ENCODE measurements around the gene KREMEN2.

Gene KREMEN2, protein sequence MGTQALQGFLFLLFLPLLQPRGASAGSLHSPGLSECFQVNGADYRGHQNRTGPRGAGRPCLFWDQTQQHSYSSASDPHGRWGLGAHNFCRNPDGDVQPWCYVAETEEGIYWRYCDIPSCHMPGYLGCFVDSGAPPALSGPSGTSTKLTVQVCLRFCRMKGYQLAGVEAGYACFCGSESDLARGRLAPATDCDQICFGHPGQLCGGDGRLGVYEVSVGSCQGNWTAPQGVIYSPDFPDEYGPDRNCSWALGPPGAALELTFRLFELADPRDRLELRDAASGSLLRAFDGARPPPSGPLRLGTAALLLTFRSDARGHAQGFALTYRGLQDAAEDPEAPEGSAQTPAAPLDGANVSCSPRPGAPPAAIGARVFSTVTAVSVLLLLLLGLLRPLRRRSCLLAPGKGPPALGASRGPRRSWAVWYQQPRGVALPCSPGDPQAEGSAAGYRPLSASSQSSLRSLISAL

DNA sequence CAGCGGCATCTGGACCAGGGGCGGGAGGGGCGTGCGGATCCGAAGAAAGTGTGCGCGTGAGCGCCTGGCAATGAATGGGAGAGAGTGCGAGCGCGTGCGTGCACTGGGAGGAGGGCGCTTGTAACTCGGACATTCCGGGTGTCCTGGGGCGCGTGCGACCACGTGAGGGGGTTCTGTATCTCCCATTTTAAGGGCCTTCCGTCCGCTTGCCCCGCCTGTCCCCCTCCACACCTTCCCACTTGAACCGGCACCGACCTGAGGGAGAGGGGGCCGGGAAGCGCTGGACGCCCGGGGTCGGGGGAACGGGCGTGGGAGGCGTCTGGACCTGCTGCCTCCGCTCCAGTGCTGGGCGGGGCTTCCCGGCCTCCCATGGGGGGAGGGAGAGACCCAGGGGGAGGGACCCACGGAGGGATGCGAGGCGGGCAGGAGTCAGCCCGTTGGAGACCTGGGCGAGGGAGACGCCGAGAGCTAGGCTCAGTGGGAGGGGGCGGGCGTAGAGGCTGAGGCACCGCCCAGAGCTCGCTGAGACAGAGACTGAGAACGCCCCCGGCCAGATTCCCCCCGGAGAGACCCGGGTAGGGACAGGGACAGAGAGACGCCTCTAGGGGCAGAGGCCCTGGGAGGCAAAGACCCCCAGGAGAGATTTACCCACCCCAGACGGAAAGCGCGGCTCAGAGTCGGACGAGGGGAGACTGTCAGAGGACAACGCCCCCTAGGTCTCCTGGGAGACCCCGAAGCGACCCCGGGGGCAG is at the start of gene KREMEN2:
Gene KREMEN2, plus strand, starts transcription at position 553 of the 752 bp plus-strand sequence. CDS start 246 bp downstream, outside the sequence.
- peaks cover 0 to 7% (median 0%) of the 10 kb centered on the region in 11 experiments; a peak in 2 of 22 replicates for H3K36me3 ChIP-seq
- peaks cover 0 to 33% (median 17%) of the 10 kb centered on the region in 11 experiments; a peak in 14 of 22 replicates for H3K27me3 ChIP-seq
- no peaks in the 10 kb centered on the region for H3K9me3 ChIP-seq (replicated peaks in 1 of 11)
- H3K4me2 ChIP-seq: peak within 1 kb of the TSS; percentile 94 to 100 (median 99)
- TF ChIP-seq Cebpa-rat (IDR thresholded peaks at IDR 0.05): no peak
- H3K4me3 ChIP-seq: peak within 1 kb of the TSS; percentile 52 to 74 (median 66)
- H3K9ac ChIP-seq: peak within 1 kb of the TSS; percentile 43 to 78 (median 66); a peak in 20 of 22 replicates
- H3K27ac ChIP-seq: peak within 1 kb of the TSS in 8 of 11 experiments; percentile 10 to 58 (median 42); a peak in 12 of 22 replicates
- peaks cover 0 to 65% (median 24%) of the 10 kb centered on the region in 11 experiments; a peak in 15 of 22 replicates for H4K20me1 ChIP-seq
- H3K4me1 ChIP-seq: peaks cover 52 to 92% (median 82%) of the 10 kb centered on the region in 10 experiments

DNA sequence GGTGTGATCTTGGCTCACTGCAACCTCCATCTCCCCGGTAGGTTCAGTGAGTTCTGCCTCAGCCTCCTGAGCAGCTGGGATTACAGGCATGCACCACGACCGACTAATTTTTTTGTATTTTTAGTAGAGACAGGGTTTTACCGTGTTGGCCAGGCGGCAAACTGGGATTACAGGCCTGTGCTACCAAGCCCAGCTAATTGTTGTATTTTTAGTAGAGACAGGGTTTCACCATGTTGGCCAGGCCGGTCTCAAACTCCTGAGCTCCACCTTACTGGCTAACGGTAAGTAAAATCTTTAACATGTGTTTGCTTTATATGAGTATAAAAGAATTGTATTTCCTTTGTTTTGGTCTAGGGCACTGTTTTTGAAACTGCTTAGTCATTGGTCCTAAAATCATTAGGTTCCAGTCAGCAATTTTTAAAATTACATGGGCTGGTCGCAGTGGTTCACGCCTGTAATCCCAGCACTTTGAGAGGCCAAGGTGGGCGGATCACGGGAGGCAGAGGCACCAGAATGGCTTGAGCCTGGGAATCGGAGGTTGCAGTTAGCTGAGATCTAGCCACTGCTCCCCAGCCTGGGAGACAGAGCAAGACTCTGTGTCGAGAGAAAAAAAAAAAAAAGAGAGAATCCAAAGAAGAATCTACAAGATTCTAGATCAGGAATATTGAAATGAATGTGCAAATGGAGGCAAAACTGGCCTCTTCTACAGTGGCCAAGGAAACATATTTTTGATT is 48.7 kb upstream of the KREMEN2 start:
- peak overlapping the region in 6 of 11 experiments; percentile 28 to 70 (median 56); a peak in 11 of 22 replicates for H3K27ac ChIP-seq
- no peaks in the 10 kb centered on the region for H3K27me3 ChIP-seq
- no peaks in the 10 kb centered on the region for H3K9me3 ChIP-seq (replicated peaks in 1 of 11)
- peak overlapping the region in 8 of 11 experiments; percentile 3 to 53 (median 42); a peak in 11 of 22 replicates for H3K9ac ChIP-seq
- peaks cover 18 to 58% (median 36%) of the 10 kb centered on the region in 10 experiments for H3K4me1 ChIP-seq
- no peak for TF ChIP-seq Cebpa-rat (IDR thresholded peaks at IDR 0.05)
- peak overlapping the region in 7 of 11 experiments; percentile 2 to 83 (median 59); a peak in 12 of 22 replicates for H3K4me2 ChIP-seq
- H3K4me3 ChIP-seq: peak overlapping the region in 1 of 10 experiments; percentile 16; a peak in 1 of 20 replicates
- H3K36me3 ChIP-seq: peaks cover 15 to 50% (median 37%) of the 10 kb centered on the region in 11 experiments; a peak in 21 of 22 replicates
- peaks cover 0 to 14% (median 8%) of the 10 kb centered on the region in 11 experiments; a peak in 10 of 22 replicates for H4K20me1 ChIP-seq

DNA sequence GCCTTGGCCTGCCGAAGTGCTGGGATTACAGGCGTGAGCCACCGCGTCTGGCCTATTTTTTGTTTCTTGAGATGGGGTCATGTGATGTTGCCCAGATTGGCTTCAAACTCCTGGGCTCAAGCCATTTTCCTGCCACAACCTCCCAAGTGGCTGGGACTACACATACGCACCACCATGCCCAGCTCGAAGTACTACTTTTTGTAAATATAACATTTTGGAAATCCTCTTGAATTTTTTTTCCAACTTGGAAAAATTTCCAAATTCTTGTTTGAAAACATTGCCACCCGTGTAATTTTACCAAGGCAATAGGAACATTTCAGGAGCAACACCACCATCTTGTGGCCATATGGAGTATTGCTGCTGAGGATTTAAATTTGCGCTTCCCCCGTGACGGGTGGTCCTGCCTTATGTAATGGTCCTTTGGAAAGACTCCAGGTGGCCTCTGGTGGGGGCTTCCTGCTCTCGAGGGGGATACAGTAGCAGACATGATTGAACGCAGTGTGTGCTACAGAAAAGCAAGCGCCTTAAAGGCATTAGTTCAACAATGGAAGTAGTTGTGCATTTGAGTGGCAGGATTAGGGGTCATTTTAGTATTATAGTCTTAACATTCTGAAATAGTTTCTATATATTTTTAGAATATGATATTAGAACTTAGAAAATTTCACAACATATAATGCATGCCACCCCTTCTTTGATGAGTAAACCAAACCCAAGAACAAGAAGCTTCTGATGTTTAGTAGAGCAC is 44.4 kb upstream of the KREMEN2 start:
- Histone ChIP-seq H3K4me1 (peaks cover 9 to 34% (median 23%) of the 10 kb centered on the region in 10 experiments; a peak in 19 of 20 replicates), H3K4me2 (0 out of 22 replicates have a peak overlapping the region, but pooled peaks of 1 of the 11 experiments have one; percentile 10), H3K27ac (no peak overlapping the region), H3K27me3 (no peaks in the 10 kb centered on the region), H3K36me3 (peaks cover 29 to 75% (median 50%) of the 10 kb centered on the region in 11 experiments), H3K4me3 (no peak overlapping the region), H3K9me3 (replicated peaks in 1 of 11) (no peaks in the 10 kb centered on the region), H4K20me1 (peaks cover 0 to 9% (median 0%) of the 10 kb centered on the region in 11 experiments; a peak in 5 of 22 replicates), H3K9ac (no peak overlapping the region; a peak in 1 of 22 replicates)
- no peak for TF ChIP-seq Cebpa-rat (IDR thresholded peaks at IDR 0.05)

DNA sequence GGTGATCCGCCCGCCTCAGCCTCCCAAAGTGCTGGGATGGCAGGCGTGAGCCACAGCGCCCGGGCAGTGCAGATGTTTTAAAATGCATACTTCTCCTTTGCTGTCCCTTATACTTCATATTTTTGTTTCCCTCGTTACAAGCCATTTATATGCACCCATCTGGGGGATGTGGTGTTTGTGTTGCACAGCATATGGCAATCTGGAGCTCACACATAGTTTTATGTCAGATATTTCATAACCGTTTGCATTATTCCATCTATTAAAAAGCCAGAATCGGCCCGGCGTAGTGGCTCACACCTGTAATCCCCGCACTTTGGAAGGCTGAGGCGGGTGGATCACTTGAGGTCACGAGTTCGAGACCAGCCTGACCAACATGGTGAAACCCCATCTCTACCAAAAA is 40.6 kb upstream of the KREMEN2 start:
- Histone ChIP-seq H3K4me1 (peaks cover 10 to 36% (median 20%) of the 10 kb centered on the region in 10 experiments; a peak in 19 of 20 replicates), H3K9ac (no peak overlapping the region), H3K36me3 (peaks cover 22 to 45% (median 29%) of the 10 kb centered on the region in 11 experiments), H3K27me3 (no peaks in the 10 kb centered on the region), H3K9me3 (replicated peaks in 1 of 11) (no peaks in the 10 kb centered on the region), H4K20me1 (peaks cover 0 to 26% (median 5%) of the 10 kb centered on the region in 11 experiments; a peak in 11 of 22 replicates), H3K27ac (no peak overlapping the region), H3K4me3 (no peak overlapping the region), H3K4me2 (peak overlapping the region in 1 of 11 experiments; percentile 23; a peak in 1 of 22 replicates)
- TF ChIP-seq Cebpa-rat (IDR thresholded peaks at IDR 0.05): no peak

DNA sequence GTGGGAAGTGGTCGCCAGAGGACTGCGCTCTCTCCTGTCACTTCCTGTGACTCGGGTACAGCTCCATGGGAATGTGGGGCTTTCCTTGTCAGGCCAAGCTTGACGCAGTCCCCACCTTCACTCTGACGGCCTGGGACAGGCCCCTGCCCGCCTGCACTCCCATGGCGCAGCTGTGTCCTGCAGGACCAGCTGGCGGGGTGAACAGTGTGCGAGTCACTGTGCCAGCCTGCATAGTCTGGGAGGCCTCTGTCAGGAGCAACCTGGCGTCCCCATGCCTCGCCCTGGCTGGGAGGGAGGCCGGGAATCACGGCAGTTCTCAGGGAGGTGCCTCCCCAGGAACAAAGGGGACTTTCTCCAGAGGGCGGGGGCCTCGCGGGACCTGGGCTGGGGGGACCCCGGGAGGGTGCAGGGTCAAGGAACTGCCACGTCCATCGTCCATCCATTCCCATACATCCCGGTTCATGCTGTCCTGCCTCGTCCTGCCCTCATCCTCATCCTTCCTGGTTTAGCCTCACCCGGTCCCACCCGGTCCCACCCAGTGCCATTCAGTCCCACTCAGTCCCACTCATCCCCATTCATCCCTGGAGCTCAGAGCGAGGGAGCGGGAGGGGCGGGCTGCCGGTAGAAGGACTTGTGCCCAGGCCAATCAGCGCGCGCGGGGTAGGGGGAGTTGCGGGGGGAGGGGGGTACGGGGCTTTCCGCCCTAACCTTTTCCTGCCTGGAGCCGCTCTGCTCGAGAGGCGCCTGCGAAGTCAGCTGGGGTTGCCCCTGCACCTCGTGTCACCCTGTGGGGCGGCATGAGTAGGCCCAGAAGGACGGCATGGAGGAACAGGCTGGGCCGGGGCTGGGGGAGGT is 38.9 kb upstream of the KREMEN2 start:
- H4K20me1 ChIP-seq: peaks cover 0 to 42% (median 5%) of the 10 kb centered on the region in 11 experiments; a peak in 12 of 22 replicates
- peak overlapping the region in 1 of 11 experiments; percentile 10; a peak in 1 of 22 replicates for H3K4me2 ChIP-seq
- peaks cover 10 to 28% (median 16%) of the 10 kb centered on the region in 10 experiments; a peak in 19 of 20 replicates for H3K4me1 ChIP-seq
- H3K4me3 ChIP-seq: no peak overlapping the region
- no peaks in the 10 kb centered on the region for H3K9me3 ChIP-seq (replicated peaks in 1 of 11)
- peaks cover 28 to 52% (median 36%) of the 10 kb centered on the region in 11 experiments for H3K36me3 ChIP-seq
- no peak for TF ChIP-seq Cebpa-rat (IDR thresholded peaks at IDR 0.05)
- no peaks in the 10 kb centered on the region for H3K27me3 ChIP-seq
- H3K27ac ChIP-seq: no peak overlapping the region
- H3K9ac ChIP-seq: peak overlapping the region in 3 of 11 experiments; percentile 6 to 43 (median 30); a peak in 2 of 22 replicates

DNA sequence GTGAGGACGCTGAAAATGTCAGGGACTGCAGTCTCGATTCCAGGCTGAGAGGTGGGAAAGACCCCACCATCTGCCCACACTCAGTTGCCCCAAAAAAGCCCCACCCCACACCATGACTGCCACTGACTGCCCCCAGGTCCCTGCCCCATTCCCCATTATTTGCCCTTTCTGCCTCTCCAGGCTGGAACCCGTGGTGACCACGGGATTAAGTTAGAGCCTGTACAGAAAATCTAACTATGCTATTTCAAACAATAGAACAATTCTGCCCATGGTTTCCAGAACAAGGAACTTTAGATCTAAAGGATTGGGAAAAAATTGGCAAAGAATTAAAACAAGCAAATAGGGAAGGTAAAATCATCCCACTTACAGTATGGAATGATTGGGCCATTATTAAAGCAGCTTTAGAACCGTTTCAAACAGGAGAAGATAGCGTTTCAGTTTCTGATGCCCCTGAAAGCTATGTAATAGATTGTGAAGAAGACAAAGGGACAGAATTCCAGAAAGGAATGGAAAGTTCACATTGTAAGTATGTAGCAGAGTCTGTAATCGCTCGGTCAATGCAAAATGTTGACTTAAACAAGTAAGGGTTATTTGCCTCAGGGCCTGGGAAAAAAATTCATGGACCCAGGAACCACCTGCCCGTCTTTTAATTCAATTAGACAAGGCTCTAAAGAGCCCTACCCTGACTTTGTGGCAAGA is 38.0 kb upstream of the KREMEN2 start:
- H3K27me3 ChIP-seq: no peaks in the 10 kb centered on the region
- H3K9me3 ChIP-seq (replicated peaks in 1 of 11): no peaks in the 10 kb centered on the region
- no peak for TF ChIP-seq Cebpa-rat (IDR thresholded peaks at IDR 0.05)
- no peak overlapping the region for H3K9ac ChIP-seq
- no peak overlapping the region for H3K4me3 ChIP-seq
- peaks cover 10 to 28% (median 16%) of the 10 kb centered on the region in 10 experiments; a peak in 19 of 20 replicates for H3K4me1 ChIP-seq
- H4K20me1 ChIP-seq: peaks cover 0 to 46% (median 5%) of the 10 kb centered on the region in 11 experiments; a peak in 11 of 22 replicates
- no peak overlapping the region for H3K27ac ChIP-seq
- peaks cover 30 to 53% (median 41%) of the 10 kb centered on the region in 11 experiments for H3K36me3 ChIP-seq
- H3K4me2 ChIP-seq: peak overlapping the region in 2 of 11 experiments; percentile 74 to 79; a peak in 2 of 22 replicates

All from BLaER1 treated with 17β-estradiol and CSF1 and Interleukin-3, amounts not matched to agents 10 nM and 100 nM (cell line).